Central memory CD8-positive, alpha-beta T cell (primary cell): ENCODE measurements around the gene KRT17.
"Not testable (repeated sequence)": the region's sequence is repeated elsewhere in the genome, so short reads cannot be mapped to it uniquely, and the experiment has no call there.

Experiments
- ATAC-seq: fragments of 150-1000 bp; cut with Tn5 transposase; replicated peaks from 2 replicates; pipeline ENCODE4 v1.10.0; 2022; ENCODE audit warnings: mild to moderate bottlenecking, moderate FRiP score, moderate number of reproducible peaks; ENCODE audit not compliant: poor library complexity, severe bottlenecking; ENCODE audit errors: extremely low read depth
- DNase-seq, 2 donors: peaks; one replicate each; pipeline ENCODE4 v3.0.0; 2021; ENCODE audit warnings: low spot score in 2 of 2
- H3K27ac Mint-ChIP-seq: one replicate; pipeline ENCODE4 v1.8.0; 2022; ENCODE audit warnings: low read depth, mild to moderate bottlenecking, moderate library complexity, mixed read lengths
- H3K27me3 Mint-ChIP-seq: one replicate; pipeline ENCODE4 v1.8.0; 2022; ENCODE audit warnings: mixed read lengths
- H3K36me3 Mint-ChIP-seq: one replicate; pipeline ENCODE4 v1.8.0; 2022; ENCODE audit warnings: mild to moderate bottlenecking, moderate library complexity, mixed read lengths; ENCODE audit not compliant: insufficient read depth
- H3K4me1 Mint-ChIP-seq: one replicate; pipeline ENCODE4 v1.8.0; 2022; ENCODE audit warnings: mixed read lengths
- H3K4me3 Mint-ChIP-seq: one replicate; pipeline ENCODE4 v1.8.0; 2022; ENCODE audit warnings: mild to moderate bottlenecking, moderate library complexity, mixed read lengths
- H3K9me3 Mint-ChIP-seq: one replicate; pipeline ENCODE4 v1.8.0; 2022; ENCODE audit warnings: mixed read lengths

Gene KRT17

DNA sequence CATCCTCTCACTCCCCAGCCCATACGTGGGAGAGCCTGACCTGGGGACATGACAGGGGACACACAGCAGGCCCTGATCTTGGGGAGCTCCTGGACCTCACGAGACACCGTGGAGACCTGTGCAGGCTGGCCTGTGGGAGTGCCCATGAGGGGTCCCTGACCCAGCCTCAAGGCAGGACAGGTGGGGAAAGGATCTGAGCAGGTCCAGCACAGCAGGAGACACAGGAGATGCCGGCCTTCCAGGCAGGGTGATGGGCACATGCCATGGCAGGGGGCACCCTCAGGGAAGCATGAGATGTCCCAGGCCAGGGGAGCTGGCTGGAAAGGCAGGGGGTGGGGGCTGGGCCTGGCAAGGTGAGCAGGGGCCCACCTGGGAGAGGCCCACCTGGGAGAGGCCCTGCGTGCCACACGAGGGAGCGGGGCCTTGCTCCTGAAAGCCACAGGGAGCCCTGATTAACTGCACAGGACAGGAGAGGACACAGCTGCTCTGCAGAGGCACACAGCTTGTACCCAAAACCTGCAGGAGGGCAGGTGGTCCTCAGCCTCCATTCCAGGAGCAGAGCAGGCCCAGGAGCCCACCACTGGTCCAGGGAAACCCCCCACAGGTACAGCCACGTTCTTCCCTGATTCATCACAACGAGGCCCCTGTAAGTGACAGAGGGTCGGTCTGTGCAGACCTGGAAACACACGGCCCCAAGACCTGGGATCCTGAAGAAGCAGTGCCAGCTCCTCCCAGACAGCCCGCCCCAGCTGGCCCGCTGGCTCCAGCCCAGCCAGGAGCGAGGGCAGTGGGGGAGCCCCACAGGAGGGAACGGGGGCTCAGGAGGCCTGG is 26.6 kb upstream of the KRT17 start:
- Mint-ChIP-seq H3K27ac (no peak overlapping the region), H3K27me3 (no peaks in the 10 kb centered on the region), H3K36me3 (peaks cover 4% of the 10 kb centered on the region), H3K4me3 (no peak overlapping the region), H3K9me3 (no peaks in the 10 kb centered on the region), H3K4me1 (no peaks in the 10 kb centered on the region)
- ATAC-seq (no peak), DNase-seq (no peak)

DNA sequence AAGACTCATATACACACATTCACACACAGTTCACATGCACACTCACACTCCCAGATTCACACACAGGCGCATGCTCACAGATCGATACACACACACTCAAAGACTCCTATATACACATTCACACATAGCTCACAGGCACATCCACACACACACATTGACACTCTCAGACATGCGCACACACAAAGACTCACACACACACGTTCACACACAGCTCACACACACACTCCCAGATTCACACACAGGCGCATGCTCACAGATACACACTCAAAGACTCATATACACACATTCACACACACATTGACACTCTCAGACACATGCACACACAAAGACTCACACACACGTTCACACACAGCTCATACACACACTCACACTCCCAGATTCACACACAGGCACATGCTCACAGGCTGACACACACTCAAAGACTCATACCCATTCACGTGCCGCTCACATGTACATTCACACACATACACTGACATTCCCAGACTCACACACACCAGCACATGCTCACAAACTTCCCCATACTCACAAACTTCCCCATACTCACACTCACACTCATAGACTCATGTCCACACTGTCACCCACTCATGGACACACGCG is 25.6 kb upstream of the KRT17 start:
- no peak for DNase-seq
- no peak for ATAC-seq
- Mint-ChIP-seq H3K27me3 (no peaks in the 10 kb centered on the region), H3K36me3 (peaks cover 4% of the 10 kb centered on the region), H3K4me3 (no peak overlapping the region), H3K9me3 (no peaks in the 10 kb centered on the region), H3K4me1 (no peaks in the 10 kb centered on the region), H3K27ac (no peak overlapping the region)

DNA sequence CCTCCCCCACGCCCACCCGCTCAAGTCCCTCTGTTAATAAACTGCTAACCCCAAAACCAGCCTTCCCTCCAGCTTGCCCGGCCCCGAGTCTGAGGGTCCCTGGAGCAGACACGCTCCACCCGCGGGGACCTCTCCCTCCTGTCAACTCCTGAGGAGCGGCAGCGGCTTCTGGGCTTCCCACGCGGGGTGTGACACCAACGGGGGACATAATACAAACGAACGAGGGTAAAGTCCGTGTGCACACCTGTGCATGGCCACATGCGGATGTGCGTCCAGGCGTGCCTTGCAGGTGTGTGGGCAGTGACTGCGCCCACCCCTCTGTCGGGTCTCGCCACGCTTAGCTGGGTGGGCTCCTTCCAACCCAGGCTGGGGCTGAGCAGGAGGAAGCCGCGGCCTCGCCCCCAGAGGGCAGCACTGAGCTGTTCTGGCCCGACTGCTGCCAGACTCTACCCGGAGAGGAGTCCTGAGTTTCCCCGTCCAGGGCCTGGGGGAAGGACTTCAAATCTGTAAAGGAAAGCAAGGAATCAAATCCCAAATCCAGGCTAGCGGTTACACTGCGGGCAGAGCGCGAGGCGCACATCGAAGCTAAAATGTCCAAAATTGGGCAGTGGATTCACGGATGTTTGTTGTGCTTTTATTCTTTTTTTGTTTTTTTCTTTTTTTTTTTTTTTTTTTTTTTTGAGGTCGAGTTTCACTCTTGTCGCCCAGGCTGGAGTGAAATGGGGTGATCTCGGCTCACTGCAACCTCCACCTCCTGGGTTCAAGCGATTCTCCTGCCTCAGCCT is 24.2 kb upstream of the KRT17 start:
- Mint-ChIP-seq H3K27me3 (no peaks in the 10 kb centered on the region), H3K9me3 (no peaks in the 10 kb centered on the region), H3K4me3 (peak overlapping the region; percentile 74), H3K4me1 (no peaks in the 10 kb centered on the region), H3K27ac (peak overlapping the region; percentile 4), H3K36me3 (peaks cover 4% of the 10 kb centered on the region)
- peak; percentile 73 to 86 for DNase-seq
- ATAC-seq: peak; percentile 94

DNA sequence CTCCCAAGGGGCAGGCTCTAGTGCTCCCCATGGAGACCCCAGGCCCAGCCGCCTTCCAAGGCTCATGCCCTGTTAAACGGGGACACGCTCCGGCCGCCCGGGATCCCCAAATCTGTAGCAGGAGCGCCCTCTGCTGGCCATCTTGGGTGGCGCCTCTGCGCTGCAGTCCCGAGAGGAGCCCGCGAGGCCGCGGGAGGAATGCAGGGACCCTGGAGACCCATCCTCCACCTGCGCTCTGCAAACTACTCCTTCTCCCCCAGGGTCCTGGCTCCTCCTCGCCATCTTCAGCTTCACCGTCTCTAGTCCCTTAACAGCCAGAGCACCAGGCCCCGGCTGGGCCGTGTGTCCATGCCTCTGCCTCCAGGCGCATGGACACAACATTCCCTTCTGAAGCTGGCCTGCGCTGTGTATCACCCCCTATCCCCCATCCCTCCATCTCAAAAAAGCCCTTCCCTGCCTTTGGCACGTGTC is 23.6 kb upstream of the KRT17 start:
- peak; percentile 73 to 93 for DNase-seq
- Mint-ChIP-seq H3K27ac (no peak overlapping the region), H3K27me3 (no peaks in the 10 kb centered on the region), H3K4me3 (peak overlapping the region; percentile 74), H3K36me3 (peaks cover 4% of the 10 kb centered on the region), H3K9me3 (no peaks in the 10 kb centered on the region), H3K4me1 (no peaks in the 10 kb centered on the region)
- peak; percentile 79 for ATAC-seq

DNA sequence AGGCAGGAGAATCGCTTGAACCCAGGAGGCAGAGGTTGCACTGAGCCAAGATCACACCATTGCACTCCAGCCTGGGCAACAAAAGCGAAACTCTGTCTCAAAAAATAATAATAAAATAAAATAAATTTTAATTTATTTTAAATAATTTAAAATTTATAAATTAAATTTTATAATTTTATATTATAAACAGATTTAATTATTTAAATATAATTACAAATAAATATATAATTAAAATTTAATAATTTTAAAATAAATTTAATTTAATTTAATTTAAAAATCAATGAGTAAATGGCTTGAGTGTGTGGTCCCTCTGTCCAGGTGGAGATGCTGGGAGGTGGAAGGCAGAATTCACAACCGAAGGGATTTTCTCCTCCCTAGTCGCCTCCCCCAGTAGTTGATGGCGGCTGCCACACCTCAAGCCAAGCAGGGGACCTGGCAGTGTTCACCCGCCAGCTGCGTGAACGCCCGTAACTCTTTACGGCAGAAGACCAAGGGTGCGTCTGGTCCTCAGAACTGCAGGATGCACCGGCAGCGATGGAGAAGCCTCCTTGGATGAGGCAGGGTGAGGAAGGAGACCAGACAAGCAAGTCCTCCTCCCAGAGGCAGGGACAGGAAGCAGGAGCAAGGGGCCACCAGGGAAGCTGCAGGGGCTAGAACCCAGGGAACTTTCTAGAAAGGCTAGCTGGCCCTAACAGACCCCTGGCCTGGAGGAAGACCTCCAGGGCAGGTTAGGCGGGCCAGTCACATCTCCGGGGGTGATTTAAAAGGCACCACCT is 22.9 kb upstream of the KRT17 start:
- ATAC-seq: no peak
- H3K27ac Mint-ChIP-seq: no peak overlapping the region
- H3K4me3 Mint-ChIP-seq: peak overlapping the region; percentile 74

DNA sequence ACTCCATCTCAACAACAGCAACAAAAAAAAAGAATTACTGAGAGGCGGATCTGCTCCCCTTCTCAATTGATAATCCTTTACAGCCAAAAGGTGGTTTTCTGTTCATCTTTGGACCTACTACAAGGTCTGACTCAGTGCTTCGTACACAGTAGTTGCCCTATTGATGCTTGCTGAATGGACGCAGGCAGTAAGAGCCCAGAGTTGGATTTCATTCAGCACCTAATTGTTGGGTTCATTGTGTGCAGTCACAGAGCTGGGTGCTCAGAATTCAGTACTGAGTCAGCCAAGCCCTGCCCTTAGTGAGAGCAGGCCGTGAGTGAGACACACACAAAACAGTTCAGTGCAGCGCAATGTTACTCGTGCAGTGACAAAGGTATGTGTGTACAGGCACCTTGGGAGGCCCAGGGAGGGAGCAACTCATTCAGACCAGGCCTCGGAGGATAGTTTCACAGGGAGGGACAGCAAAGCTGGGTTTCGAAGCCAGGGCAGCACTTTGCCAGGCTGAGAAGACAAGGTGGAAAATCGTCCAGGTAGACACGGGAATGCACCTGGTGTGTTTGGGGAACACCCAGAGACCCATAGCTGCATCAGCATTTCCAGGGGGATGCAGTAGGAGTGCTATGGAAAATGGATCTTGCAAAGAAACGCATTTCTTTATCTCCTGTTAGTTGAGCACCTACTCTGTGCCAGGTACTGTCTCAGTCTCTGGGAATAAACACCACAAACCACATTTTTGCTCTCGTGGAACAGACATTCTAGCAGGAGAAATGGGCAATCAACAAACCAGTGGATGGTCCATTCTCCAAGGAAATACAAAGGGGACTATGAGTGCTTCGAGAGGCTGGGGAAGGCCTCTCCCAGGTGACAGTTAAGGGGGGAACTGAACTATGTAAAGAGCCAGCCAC is 18.1 kb upstream of the KRT17 start:
- peaks cover 11% of the 10 kb centered on the region for H3K27me3 Mint-ChIP-seq
- DNase-seq (no peak), ATAC-seq (no peak)
- H3K4me3 Mint-ChIP-seq: no peak overlapping the region
- H3K4me1 Mint-ChIP-seq: no peaks in the 10 kb centered on the region
- H3K27ac Mint-ChIP-seq: no peak overlapping the region
- no peaks in the 10 kb centered on the region for H3K36me3 Mint-ChIP-seq
- no peaks in the 10 kb centered on the region for H3K9me3 Mint-ChIP-seq

More for the DNA sequence above, 22.9 kb upstream of the KRT17 start:
- Mint-ChIP-seq H3K36me3 (peaks cover 4% of the 10 kb centered on the region), H3K4me1 (no peaks in the 10 kb centered on the region), H3K27me3 (no peaks in the 10 kb centered on the region), H3K9me3 (no peaks in the 10 kb centered on the region)
- peak in 1 of 2 donors; percentile 17 for DNase-seq

DNA sequence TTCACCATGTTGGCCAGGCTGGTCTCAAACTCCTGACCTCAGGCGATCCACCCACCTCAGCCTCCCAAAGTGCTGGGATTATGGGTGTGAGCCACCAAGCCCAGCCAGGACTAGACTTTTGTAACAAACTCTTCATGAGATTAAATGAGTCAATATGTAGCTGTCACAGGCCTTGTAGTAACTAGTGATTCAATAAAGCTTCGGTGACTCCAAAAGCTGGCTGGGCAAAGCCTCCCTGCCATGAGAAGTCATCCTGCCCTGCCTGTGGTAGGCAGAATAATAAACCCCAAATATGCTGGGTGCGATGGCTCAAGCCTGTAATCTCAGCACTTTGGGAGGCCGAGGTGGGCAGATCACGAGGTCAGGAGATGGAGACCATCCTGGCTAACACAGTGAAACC is 16.2 kb upstream of the KRT17 start:
- H3K4me3 Mint-ChIP-seq, DNase-seq, ATAC-seq, H3K36me3 Mint-ChIP-seq, H3K4me1 Mint-ChIP-seq, H3K27ac Mint-ChIP-seq, H3K9me3 Mint-ChIP-seq: not testable (repeated sequence)
- peaks cover 11% of the 10 kb centered on the region for H3K27me3 Mint-ChIP-seq

DNA sequence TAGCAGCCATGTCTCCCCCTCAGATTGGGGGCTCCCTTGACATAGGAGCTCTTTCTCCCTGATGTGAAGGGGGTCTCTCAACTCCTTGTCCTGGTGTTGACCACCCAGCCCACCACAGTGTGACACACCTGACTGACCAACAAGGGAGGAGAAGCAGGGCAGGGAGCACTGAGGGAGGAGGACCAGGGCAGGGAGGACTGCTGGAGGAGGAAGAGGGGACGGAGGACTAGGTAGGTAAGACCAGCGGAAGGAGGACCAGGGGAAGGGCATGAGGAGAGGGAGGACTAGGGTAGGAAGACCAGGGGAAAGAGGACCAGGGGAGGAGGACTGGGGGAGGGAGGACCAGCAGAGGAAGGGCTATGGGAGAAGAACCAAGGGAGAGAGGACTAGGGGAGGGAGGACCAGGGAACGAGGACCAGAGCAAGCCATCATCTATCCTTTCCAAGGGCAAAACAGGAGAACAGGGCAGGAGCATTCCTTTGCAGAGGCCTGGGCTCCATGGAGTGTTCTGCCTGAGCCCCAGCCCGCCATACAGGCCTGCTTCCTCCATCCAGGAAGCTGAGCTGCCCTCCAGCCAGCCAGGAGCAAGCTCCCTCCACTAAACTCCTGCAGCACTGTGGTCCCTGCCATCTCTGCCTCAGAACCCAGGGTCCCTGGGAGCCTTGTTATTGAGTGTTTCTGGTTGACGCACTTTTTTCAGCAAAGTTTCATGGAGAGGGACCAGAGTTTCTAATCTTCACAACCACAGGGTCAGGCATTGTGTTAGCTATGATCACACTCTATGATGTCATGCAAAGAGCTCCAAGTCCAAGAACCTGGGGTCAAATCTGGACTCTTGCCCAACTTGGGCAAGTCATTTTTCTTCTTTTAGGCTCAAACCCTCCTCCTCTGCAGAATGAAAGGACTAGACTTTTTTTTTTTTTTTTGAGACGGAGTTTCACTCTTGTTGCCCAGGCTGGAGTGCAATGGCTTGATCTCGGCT is 15.4 kb upstream of the KRT17 start:
- no peak overlapping the region for H3K4me3 Mint-ChIP-seq
- H3K36me3 Mint-ChIP-seq: peaks cover 3% of the 10 kb centered on the region
- H3K27me3 Mint-ChIP-seq: peaks cover 11% of the 10 kb centered on the region
- ATAC-seq: no peak
- H3K27ac Mint-ChIP-seq: no peak overlapping the region
- no peak for DNase-seq
- H3K4me1 Mint-ChIP-seq: no peaks in the 10 kb centered on the region
- H3K9me3 Mint-ChIP-seq: no peaks in the 10 kb centered on the region

DNA sequence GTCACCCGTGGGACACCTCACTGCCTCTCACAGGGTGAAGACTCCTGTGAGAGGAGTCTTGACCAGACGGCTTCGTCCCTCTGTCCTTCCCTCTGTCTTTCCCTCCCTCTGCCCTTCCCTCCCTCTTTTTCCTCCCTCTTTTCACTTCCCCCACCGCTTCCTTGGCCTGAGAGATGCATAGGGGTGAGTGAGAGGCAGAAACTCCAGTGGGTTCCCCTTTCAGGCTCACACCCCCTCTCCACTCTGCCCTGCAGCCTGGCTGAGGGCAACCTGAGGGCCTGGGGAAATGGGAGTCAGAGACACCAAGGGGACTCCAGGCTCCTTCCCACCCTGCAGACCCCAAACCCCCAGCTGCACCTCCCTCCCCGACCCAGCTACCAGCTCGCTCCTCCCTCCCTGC is 14.6 kb upstream of the KRT17 start:
- Mint-ChIP-seq H3K27ac (no peak overlapping the region), H3K27me3 (peaks cover 11% of the 10 kb centered on the region), H3K4me3 (no peak overlapping the region), H3K36me3 (peaks cover 3% of the 10 kb centered on the region), H3K4me1 (no peaks in the 10 kb centered on the region), H3K9me3 (no peaks in the 10 kb centered on the region)
- DNase-seq (no peak), ATAC-seq (no peak)

DNA sequence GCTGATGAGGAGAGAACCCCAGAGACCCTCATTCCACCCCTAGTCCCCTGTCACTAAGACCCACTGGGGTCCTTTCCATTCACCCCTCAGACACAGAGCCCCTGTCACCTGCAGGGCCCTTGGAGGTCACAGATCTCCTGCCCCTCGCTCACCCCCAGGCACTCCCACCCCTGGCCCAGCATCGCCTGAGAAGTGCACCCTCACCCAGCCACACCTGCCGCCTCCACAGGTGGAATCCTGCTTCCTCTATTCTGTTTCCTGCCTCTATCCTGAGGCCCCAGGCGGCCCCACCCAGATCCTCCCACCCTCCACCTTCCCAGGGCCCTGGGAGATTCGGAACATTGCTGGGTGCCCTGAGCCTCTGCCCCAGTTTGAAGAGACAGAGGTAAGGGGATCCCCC is 13.8 kb upstream of the KRT17 start:
- no peak overlapping the region for H3K27ac Mint-ChIP-seq
- H3K9me3 Mint-ChIP-seq: no peaks in the 10 kb centered on the region
- no peak overlapping the region for H3K4me3 Mint-ChIP-seq
- H3K4me1 Mint-ChIP-seq: no peaks in the 10 kb centered on the region
- H3K27me3 Mint-ChIP-seq: peaks cover 11% of the 10 kb centered on the region
- peaks cover 3% of the 10 kb centered on the region for H3K36me3 Mint-ChIP-seq
- DNase-seq (no peak), ATAC-seq (no peak)

DNA sequence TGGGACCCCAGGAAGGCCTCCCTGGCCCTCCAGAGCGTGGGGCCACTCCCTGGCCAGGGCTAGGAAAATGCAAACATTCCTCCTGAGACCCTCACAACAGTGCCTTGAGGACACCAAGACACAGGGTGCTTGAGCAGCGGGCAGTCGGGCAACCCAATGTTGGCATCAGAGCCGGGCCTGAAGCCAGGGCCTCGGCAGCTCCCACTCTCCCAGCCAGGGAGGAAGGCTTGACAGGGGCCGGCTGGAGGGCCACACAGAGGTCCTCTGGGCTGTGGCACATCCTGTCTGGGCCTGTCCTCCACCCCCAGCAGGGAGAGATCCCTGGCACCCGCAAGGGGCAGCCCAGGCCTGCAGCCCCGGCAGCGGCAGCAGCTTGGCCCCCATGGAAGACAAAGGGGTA is 12.3 kb upstream of the KRT17 start:
- Mint-ChIP-seq H3K27ac (no peak overlapping the region), H3K36me3 (peaks cover 3% of the 10 kb centered on the region), H3K4me1 (no peaks in the 10 kb centered on the region), H3K9me3 (no peaks in the 10 kb centered on the region), H3K4me3 (no peak overlapping the region), H3K27me3 (peaks cover 11% of the 10 kb centered on the region)
- DNase-seq: no peak
- ATAC-seq: no peak
